Measurements from ENCODE around the gene NUBP1. TPM values are rescaled to one million over a fixed set of nuclear protein-coding genes. Genes with fewer than 3 reads are reported as not detected.

NUBP1 gene
- total RNA-seq = 17.5 and 18.0 TPM in 2 replicates

DNA sequence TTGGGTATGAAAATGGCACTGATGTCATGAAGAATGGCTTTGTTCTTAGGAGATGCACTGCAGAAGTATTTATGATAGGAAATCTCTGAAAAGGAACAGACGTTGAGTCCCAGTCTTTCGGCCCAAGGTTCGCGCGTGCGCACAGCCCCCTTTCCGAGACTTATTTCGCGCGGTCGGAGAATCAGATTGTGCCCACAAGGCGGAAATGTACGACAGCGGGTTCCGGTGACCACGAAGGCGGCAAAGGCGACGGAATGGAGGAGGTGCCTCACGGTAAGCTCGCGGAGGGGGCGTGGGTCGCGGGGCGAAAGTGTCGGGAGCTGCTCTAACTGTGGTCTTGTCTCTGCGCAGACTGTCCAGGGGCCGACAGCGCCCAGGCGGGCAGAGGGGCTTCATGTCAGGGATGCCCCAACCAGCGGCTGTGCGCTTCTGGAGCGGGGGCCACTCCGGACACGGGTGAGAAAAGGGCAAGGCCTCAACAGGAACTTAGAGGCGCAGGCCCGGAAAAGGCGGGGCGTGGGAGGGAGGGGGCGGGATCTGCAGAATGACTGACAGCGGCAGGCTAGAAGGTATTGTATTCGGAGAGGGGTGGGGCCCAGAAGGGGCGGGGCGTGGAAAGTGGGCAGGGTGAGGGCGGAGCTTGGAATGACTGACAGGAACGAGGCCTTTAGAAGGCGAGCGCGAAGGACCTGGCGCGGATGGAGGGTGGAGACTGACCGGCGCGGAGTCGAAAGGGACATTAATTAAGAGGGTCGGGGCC lies at the start of gene NUBP1:
Gene NUBP1, plus strand, starts transcription at position 233 of the 760 bp plus-strand sequence. Its CDS starts 22 bp downstream, at position 255.

DNA sequence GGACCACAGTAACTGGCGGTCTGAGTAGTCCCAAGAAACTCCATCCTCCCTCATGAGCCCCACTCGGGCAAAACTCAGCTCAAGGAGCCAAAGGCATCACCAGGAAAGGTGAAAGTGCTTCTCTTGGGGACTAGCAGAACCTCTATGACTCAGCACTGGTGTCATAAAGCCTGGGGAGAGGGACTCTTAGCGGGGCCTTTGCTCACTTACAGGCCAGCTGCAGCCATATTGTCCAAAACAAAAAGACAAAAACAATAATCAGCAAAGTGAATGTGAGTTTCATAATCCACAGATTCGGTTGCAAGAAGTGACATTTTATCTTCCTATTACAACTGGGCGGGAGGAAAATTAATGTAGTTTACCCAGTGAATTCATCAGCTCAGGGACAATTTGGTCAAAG lies 48.8 kb upstream of the NUBP1 start, which contains the start of gene TEKT5:
Gene TEKT5, minus strand, starts transcription at position 101 of the 400 bp plus-strand sequence. Its CDS starts 57 bp downstream, at position 44.

DNA sequence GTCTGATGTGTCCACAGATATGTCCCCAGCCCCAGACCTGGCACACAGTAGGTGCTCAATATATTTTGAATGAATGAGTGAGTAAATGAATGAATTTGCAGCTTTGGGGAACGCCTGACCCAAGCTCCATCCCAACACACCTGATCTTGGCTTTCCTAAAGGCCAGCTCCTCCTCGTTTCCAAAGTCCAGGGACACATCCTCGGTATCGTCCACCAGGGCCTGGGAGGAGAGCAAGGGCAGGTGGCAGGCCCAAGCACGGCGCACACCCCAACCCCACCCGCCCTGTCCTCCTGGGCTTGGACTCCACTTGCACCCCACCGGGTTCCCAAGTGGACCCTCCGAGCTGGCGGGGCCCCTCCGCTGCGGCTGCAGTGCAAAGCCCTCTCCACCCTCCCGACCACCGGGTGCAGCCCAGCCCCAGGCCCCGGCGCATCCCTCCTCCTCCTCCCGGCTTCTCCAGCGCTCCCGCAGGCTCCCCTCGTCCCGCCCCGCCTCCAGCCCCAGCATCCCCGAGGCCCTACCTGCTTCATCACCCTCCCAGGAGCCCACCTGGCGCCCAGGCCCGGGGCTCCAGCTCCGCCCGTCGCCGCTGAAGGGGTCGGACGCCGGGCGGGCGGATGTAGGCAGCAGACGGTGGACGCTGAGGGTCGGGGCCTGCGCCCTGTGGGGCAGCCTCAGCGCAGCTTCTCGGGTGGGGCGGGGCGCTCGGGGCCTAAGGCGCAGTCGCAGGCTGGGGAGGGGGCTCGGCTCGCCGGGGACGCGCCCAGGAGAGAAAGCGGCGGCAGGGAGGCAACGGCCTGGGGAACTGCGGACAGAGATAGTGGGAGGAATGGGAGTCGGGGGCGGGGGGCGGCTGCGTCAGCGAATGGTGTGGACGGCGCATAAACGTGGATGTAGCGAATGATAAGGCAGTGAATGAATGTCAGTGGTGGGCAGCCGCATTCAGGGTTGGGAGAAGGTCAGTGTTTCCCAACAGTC lies 74.6 kb downstream of the NUBP1 start, which contains the start of gene TVP23A:
Gene TVP23A, minus strand, starts transcription at position 832 of the 979 bp plus-strand sequence. Its CDS starts 301 bp downstream, at position 531.

Small RNAs within 50 kb of the gene (small RNA-seq; reads per million reads assigned to genes)
- not detected for gene MTND4LP24
- not detected for gene MTND6P33

Other genes with a start within 250 kb of the NUBP1 start
- 14.8 and 37.6 TPM in 2 replicates for gene EMP2, start 163.2 kb upstream of the NUBP1 start, total RNA-seq
- gene TEKT5, start 48.9 kb upstream of the NUBP1 start, total RNA-seq = not detected in 2 replicates
- not detected in 2 replicates for gene TVP23A, start 75.0 kb downstream of the NUBP1 start, total RNA-seq
- gene CIITA, start 133.4 kb downstream of the NUBP1 start, total RNA-seq = under 0.01 and 0.07 TPM in 2 replicates
- gene DEXI, start 198.6 kb downstream of the NUBP1 start, total RNA-seq = 31.6 and 33.7 TPM in 2 replicates
- 25.8 and 31.5 TPM in 2 replicates for gene CLEC16A, start 200.7 kb downstream of the NUBP1 start, total RNA-seq